GM19324 (cell line): ENCODE data around the gene FOXO3.
"Not testable (repeated sequence)": the region's sequence is repeated elsewhere in the genome, so short reads cannot be mapped to it uniquely, and the experiment has no call there.

ENCODE experiments used
- ATAC-seq: cut with Tn5 transposase; IDR thresholded peaks from one replicate; pipeline ENCODE4 v1.9.1; 2021; ENCODE audit warnings: mild to moderate bottlenecking, moderate library complexity; ENCODE audit not compliant: unreplicated experiment, low FRiP score

The FOXO3 gene

GRCh38 chr6:108560463-108561308 lies at the start of gene FOXO3:
Gene FOXO3 (plus strand): TSS chr6:108560917. CDS start chr6:108561209, 292 bp downstream.
- ATAC-seq, result no peak

GRCh38 chr6:108518714-108519576 lies 41.8 kb upstream of the FOXO3 start:
- ATAC-seq, result no peak

DNA sequence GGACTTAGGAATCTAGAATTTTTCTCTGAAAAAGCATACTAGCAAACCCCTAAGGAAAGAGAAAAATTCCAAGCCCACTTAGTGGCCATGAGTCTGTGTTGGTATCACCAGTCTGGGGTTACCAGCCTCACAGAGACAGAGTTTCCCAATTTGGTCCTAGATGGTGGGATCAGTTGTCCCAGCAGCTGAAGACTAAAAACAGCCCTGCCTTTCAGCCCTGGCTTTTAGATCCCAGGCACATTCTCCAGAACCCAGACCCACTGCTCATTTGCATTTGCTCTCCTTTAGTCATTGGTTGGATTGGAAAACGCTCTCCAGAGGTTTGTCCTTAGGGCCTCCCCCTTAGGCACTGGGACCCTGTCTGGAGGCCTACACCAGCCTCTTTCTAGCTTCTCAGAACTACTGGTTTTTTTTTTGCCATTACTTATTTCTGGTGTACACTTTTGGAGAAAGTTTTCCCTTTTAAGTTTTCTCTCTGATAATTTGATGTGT lies 39.1 kb upstream of the FOXO3 start:
- no peak for ATAC-seq

- ATAC-seq, result no peak
These were observed 37.0 kb upstream of the FOXO3 start for GRCh38 chr6:108523697-108524096.

GRCh38 chr6:108524528-108525248 lies 36.0 kb upstream of the FOXO3 start:
- no peak for ATAC-seq

DNA sequence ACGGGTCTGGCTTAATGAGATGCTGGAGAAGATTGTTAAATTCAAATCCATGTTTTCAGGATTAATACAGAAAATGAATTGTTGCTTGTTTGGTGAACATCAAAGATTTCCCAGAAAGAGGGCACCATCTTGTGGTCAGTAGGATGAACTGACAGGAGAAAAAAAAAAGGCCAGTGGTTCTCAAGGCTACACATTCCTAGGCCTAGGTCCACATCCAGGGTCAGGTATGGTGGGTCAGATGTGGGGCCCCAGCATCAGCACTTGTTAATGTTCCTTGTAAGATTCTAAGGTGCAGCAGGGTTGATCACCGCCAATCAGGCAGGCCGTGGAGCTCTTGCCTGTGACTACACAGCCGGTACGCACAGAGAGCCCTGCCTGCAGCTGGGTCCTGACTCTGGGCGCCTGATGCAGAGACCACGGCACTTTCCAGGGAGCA lies 34.0 kb upstream of the FOXO3 start:
- no peak for ATAC-seq

DNA sequence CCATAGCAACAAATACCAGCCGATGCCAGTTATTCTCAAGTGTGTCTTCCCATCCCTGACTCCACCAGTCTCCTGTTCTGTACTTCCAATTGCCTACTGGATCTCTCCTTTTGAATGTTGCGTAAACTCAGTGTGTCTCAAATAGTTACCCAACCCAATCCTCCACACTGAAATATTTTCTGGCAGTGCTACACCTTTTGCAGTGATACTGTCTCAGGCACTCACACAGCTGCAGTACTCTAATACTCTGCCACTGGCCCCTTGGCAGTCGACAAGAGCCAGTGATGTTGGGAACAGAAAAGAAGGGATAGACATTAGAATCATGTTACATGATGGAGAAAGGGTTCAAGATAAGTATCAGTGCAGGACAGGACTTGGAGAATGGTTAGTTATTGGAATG lies 31.8 kb upstream of the FOXO3 start:
- ATAC-seq, result no peak

DNA sequence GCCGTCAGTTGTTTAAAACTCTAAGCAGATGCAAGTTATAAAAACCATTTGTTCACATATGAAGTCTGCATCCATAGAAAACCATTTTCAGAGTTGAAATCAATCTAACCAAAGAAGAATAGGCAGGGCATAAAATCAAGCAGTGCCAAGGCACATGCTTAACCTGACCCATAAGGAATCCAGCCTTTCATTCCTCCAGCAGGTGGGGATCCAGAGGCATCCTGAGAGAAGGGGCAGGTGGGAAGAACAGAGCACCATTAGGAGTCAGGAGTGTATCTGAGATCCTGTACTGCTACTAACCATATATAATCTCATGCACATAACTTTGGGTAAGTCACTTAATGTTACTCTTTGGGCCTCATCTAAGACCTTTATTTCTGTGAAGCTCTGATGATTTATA lies 29.4 kb upstream of the FOXO3 start:
- no peak for ATAC-seq

DNA sequence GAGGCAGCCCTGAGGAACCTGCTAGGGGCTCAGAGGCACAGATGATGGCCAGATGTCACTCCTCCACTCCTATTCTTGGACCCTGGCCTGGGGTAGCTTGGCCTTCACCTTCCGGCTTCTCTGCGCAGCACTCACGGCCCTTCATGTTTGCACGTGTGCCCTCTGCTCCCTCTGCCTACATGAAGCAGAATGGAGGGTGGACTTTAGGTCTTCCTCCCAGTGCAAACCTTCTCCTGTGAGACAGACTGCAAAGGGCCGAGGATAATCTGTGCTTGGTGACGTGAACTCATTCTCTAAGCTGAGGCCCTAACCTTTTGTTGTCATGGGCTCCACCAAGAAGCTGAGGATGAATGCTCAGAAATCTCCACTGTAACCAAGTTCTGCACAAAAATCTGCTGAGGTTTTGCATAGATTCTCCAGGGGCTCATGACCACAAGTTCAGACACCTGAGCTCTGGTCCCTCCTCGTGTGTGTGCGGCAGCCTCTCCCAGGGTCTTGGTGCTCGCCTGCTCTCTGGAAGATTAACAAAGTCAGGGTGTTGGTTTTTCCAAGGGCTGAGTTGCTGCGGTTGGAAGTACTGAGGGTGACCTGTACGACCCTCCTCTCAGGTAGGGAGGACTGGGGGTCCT lies 25.5 kb upstream of the FOXO3 start:
- ATAC-seq, result no peak

DNA sequence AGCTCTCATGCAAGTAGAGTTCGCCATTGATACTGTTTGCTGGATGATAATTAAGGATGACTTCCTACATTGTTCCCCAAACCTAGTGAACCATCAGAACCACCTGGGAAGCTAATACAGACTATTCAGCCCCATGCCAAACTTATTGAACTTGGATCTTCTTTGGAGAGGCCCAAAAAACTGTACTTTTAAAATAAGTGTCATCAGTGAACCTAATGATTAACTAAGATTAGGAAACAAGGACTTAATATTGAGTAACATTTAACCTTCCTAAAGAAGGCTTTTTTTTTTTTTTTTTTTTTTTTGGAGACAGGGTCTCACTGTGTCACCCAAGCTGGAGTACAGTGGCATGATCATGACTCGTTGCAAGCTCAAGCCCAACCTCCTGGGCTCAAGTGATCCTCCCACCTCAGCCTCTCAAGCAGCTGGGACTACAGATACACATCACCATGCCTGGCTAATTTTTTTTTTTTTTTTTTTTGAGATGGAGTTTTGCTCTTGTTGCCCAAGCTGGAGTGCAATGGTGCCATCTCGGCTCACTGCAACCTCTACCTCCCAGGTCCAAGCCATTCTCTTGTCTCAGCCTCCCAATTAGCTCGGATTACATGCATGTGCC lies 24.7 kb upstream of the FOXO3 start:
- ATAC-seq, result not testable (repeated sequence)

- peak; percentile 60 for ATAC-seq
These were observed 18.6 kb upstream of the FOXO3 start for GRCh38 chr6:108541843-108542759.

DNA sequence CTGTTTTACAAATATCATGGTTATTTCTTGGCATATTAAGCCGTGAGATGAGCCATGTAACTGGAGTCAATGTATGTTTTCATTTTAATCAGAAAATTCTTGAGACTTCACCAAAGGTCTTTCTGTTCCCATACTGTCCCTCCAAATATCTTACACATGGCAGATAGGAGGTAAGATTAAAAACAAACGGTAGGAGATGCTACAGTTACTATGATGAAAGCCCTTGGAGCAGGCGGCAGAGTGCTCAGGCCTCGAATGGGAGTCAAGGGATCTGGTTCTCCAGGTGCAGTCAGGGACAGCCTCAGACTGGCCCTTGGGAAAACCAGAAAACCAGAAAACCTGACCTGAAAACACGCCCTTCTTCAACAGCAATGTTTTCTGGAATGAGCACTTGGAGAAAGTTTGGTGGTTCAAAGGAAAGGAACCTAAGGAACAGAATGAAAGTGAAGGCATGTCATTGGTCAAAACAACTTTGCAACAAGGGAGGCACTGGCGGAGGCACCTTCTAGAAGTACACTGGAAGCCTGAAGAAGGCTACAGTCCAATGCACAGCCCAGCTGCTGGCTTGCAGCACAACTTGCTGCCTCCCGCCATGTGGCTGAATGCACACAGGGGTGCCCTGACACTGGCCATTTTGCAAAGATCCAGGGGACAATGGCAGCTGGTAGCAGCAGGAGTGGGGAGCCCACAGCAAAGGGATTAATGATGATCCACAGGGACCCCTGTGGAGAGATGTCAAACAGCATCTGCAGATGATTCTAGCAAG lies 17.4 kb upstream of the FOXO3 start:
- ATAC-seq, result no peak

DNA sequence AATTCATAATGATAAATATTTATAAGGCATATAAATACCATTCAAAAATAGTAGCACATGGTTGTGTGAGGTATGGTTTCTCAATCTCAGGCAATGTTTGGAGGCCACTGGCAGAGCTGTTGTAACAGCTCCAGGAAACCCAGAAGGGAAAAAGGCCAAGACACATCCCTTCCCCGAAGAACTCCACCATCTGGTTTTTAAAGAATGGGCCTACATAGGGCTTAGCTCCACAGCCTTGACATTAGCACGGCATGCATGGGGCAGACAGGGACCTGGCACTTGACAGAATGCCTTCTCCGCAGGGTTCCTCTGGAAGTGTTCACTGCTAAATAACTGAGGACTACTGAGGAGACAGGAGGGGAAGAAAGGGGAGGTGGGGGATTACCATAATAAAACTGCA lies 16.1 kb upstream of the FOXO3 start:
- no peak for ATAC-seq

DNA sequence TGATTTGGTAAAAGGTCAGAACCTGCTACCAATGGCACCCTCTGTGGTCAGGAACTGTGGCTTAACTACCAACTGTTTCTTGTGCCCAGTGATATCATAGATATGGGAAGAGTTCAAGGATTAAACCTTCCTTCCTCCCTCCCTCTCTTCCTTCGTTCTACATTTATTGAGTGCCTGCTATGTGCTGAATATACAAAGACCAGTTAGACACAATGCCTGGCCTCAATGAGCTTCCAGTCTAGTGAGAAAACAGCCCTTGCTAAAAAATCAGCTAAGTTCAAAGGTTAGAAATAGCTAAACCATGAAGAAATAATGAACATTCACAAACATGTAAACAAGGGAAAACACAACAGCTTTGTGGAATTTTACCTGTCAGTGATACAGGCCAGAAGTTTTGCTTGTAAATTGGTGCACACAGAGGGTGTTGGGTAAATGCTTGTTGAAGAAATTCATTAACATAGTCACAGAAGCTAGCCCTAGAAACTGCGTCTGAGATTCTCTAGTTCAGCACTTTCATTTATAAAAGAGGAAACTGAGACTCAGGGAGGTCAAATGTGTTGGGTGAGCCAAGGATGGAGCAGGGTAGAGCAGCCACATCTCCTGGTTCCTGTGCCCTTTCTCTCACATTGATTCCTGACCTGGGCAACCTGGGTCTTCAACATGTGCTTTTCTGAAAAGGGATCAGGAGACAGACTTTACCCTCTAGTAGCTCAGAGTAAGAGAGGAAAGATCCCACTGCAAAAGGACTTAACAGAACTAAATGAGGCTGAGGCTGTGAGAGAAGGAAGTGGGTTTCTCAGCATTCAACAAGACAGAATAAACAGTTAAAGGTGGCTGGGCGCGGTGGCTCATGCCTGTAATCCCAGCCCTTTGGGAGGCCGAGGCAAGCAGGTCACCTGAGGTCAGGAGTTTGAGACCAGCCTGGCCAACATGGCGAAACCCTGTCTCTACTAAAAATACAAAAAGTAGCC lies 14.4 kb upstream of the FOXO3 start:
- no peak for ATAC-seq

DNA sequence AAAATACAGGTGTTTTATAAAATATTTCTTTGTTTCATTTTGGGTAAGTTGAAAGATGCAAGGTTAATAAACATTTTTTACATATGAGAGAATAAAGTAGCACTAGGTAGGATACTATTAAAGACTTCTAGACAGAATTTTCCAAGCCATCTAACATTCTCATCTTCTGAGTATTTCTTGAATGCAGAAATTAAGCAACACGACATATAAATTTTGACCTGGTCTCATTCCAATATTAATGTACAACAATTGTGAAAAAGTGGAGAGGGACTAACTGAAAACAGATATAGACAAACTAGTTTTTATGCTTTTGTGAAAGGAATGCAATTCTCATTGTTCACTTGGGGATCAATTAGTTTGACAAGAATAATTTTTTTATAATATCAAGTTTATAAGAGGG lies 11.5 kb upstream of the FOXO3 start:
- ATAC-seq, result no peak

DNA sequence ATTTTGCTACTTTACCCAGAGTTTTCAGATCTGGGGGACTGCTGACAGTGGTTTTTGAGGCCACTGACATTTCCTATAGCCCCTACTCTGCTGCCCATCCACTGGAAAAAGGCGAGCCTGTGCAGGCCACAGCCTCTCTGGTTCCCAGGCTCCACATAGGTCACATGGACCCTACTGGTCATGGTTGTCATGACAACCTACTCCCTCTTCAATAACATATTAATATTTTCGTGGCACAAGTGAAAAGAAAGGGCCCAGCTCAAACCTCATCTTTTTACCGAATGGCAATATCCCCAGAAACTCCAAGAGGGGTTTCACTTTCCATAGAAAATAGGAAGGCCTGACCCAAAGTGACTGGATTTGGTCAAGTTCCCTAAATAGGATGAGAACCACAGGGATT lies 11.0 kb upstream of the FOXO3 start:
- no peak for ATAC-seq

GRCh38 chr6:108550256-108550655 lies 10.5 kb upstream of the FOXO3 start:
- ATAC-seq, result no peak
